H1 (cell line): Measurements from ENCODE around the gene RTN4RL2. TPM values are rescaled to one million over a fixed set of nuclear protein-coding genes. Genes with fewer than 3 reads are reported as not detected.

ENCODE experiments used
- CTCF ChIA-PET: fragments of 300-600 bp; sonication (Branson Sonifier 250); formaldehyde crosslinking; loops from one replicate; lab custom pipeline; 2021; ENCODE audit not compliant: partially characterized antibody; lab: Charles Lee
- POLR2A ChIA-PET: fragments of 300-600 bp; sonication (Branson Sonifier 250); formaldehyde crosslinking; loops from one replicate; lab custom pipeline; 2021; ENCODE audit warnings: inconsistent platforms; ENCODE audit not compliant: partially characterized antibody; lab: Charles Lee
- DNase-seq, 2 experiments: peaks; one replicate each; pipeline versions ENCODE4 v3.0.0 to v3.0.0-alpha.2; 2010 to 2022; ENCODE audit warnings: low spot score in 2 of 2, low read depth in 1 of 2, mixed read lengths in 1 of 2
- FAIRE-seq: peaks from 2 replicates; lab custom pipeline; 2011; peaks lifted over from hg19 to GRCh38; lab: Jason Lieb, UNC
- H2AFZ ChIP-seq: 2 replicates; pipeline ENCODE4 v1.8.1; 2012; ENCODE audit warnings: low read length, inconsistent platforms
- H2AK5ac ChIP-seq: 2 replicates; pipeline ENCODE4 v1.6.1; 2013; ENCODE audit warnings: low read depth, low read length
- H2BK120ac ChIP-seq: replicated peaks from 2 replicates; pipeline ENCODE3; 2013; ENCODE audit warnings: low read depth, low read length, inconsistent platforms
- H2BK12ac ChIP-seq: 2 replicates; pipeline ENCODE4 v1.6.1; 2013; ENCODE audit warnings: low read depth, low read length
- H2BK15ac ChIP-seq: 2 replicates; pipeline ENCODE4 v1.6.1; 2013; ENCODE audit warnings: low read length
- H2BK20ac ChIP-seq: 2 replicates; pipeline ENCODE4 v1.6.1; 2013; ENCODE audit warnings: low read length
- H2BK5ac ChIP-seq: 2 replicates; pipeline ENCODE4 v1.6.1; 2013; ENCODE audit warnings: low read depth, low read length
- H3K14ac ChIP-seq: 2 replicates; pipeline ENCODE4 v1.6.1; 2013; ENCODE audit warnings: inconsistent platforms; ENCODE audit not compliant: insufficient read length
- H3K18ac ChIP-seq: 2 replicates; pipeline ENCODE4 v1.6.1; 2013; ENCODE audit warnings: low read length; ENCODE audit errors: extremely low read depth
- H3K23ac ChIP-seq: 2 replicates; pipeline ENCODE4 v1.6.1; 2013; ENCODE audit warnings: inconsistent platforms; ENCODE audit not compliant: insufficient read length
- H3K23me2 ChIP-seq: 2 replicates; pipeline ENCODE4 v1.6.1; 2013; ENCODE audit warnings: low read depth, low read length
- H3K27ac ChIP-seq: 2 replicates; pipeline ENCODE4 v1.6.1; 2011; ENCODE audit warnings: low read depth, low read length, inconsistent platforms
- H3K27me3 ChIP-seq, 4 experiments: replicated peaks in 1 of 4; 1 replicate in 1 of 4; 2 replicates in 3 of 4; pipeline versions ENCODE4 v1.6.1 to v1.8.1; 2011 to 2013; ENCODE audit warnings: low read length in 3 of 4, mild to moderate bottlenecking in 3 of 4, inconsistent platforms in 2 of 4, mixed read lengths in 2 of 4, moderate library complexity in 1 of 4; ENCODE audit not compliant: control insufficient read depth in 3 of 4, insufficient read depth in 3 of 4; ENCODE audit errors: extremely low read depth in 1 of 4
- H3K36me3 ChIP-seq, 4 experiments: 2 replicates each; pipeline versions ENCODE4 v1.6.1 to v1.8.1; 2011 to 2013; ENCODE audit warnings: mild to moderate bottlenecking in 4 of 4, low read length in 3 of 4, moderate library complexity in 2 of 4, control low read depth in 1 of 4, inconsistent platforms in 1 of 4; ENCODE audit not compliant: insufficient read depth in 4 of 4, control insufficient read depth in 2 of 4
- H3K4ac ChIP-seq: replicated peaks from 2 replicates; pipeline ENCODE3; 2013; ENCODE audit warnings: low read length, low read depth, mixed read lengths, inconsistent platforms; ENCODE audit not compliant: insufficient read length
- H3K4me1 ChIP-seq, 4 experiments: replicated peaks in 1 of 4; 1 replicate in 1 of 4; 2 replicates in 3 of 4; pipeline versions ENCODE4 v1.6.1 to v1.8.1; 2011 to 2013; ENCODE audit warnings: low read length in 3 of 4, inconsistent platforms in 2 of 4, mixed read lengths in 1 of 4; ENCODE audit not compliant: insufficient read depth in 4 of 4, control insufficient read depth in 3 of 4
- H3K4me2 ChIP-seq, 2 experiments: 2 replicates each; pipeline versions ENCODE4 v1.6.1 to v1.8.1; 2011 to 2013; ENCODE audit warnings: low read depth in 2 of 2, low read length in 2 of 2, control low read depth in 1 of 2, inconsistent platforms in 1 of 2, mild to moderate bottlenecking in 1 of 2; ENCODE audit not compliant: insufficient read depth in 1 of 2
- H3K4me3 ChIP-seq, 4 experiments: fragments of 200-600, 300-600 bp in 1 of 4; sonication (generic), shearing (Covaris generic), sonication (Bioruptor Twin) in 1 of 4; 2 replicates each; pipeline versions ENCODE4 v1.5.1 to v1.8.1; 2011 to 2016; ENCODE audit warnings: low read length in 4 of 4, low read depth in 3 of 4, control low read depth in 2 of 4, inconsistent platforms in 2 of 4, mild to moderate bottlenecking in 2 of 4, mixed read lengths in 1 of 4, moderate library complexity in 1 of 4; ENCODE audit not compliant: insufficient read depth in 2 of 4; ENCODE audit errors: extremely low read depth in 1 of 4
- H3K56ac ChIP-seq: replicated peaks from 2 replicates; pipeline ENCODE3; 2013; ENCODE audit warnings: low read depth, mild to moderate bottlenecking, mixed read lengths, low read length, inconsistent platforms; ENCODE audit not compliant: insufficient read length
- H3K79me1 ChIP-seq: 2 replicates; pipeline ENCODE4 v1.6.1; 2013; ENCODE audit warnings: low read depth, low read length, control low read depth
- H3K79me2 ChIP-seq, 2 experiments: 2 replicates each; pipeline versions ENCODE4 v1.6.1 to v1.8.1; 2012 to 2013; ENCODE audit warnings: low read length in 2 of 2, mild to moderate bottlenecking in 2 of 2, inconsistent platforms in 1 of 2; ENCODE audit not compliant: insufficient read depth in 2 of 2, control insufficient read depth in 1 of 2
- H3K9ac ChIP-seq, 4 experiments: replicated peaks in 1 of 4; 1 replicate in 1 of 4; 2 replicates in 3 of 4; pipeline versions ENCODE4 v1.6.1 to v1.8.1; 2011 to 2013; ENCODE audit warnings: low read depth in 3 of 4, low read length in 3 of 4, control low read depth in 2 of 4, mild to moderate bottlenecking in 2 of 4, moderate library complexity in 2 of 4, inconsistent platforms in 1 of 4; ENCODE audit errors: extremely low read depth in 1 of 4
- H3K9me3 ChIP-seq, 2 experiments: 2 replicates each; pipeline versions ENCODE4 v1.6.1 to v1.8.1; 2012 to 2013; ENCODE audit warnings: mild to moderate bottlenecking in 2 of 2, moderate library complexity in 2 of 2, control low read depth in 1 of 2, inconsistent platforms in 1 of 2, low read depth in 1 of 2, low read length in 1 of 2, mixed read lengths in 1 of 2; ENCODE audit not compliant: insufficient read depth in 2 of 2
- H4K20me1 ChIP-seq, 2 experiments: replicated peaks in 1 of 2; 2 replicates each; pipeline versions ENCODE3 to v1.8.1; 2011 to 2013; ENCODE audit warnings: inconsistent platforms in 2 of 2, low read length in 2 of 2, mild to moderate bottlenecking in 1 of 2; ENCODE audit not compliant: insufficient read depth in 2 of 2, control insufficient read depth in 1 of 2
- H4K5ac ChIP-seq: 2 replicates; pipeline ENCODE4 v1.6.1; 2013; ENCODE audit warnings: low read length, low read depth, mixed read lengths, inconsistent platforms; ENCODE audit not compliant: insufficient read length
- H4K8ac ChIP-seq: 2 replicates; pipeline ENCODE4 v1.8.0; 2013; ENCODE audit warnings: mild to moderate bottlenecking, moderate library complexity, low read length, inconsistent platforms; ENCODE audit not compliant: insufficient read depth; ENCODE audit errors: extremely low read depth
- H4K91ac ChIP-seq: replicated peaks from 2 replicates; pipeline ENCODE3; 2013; ENCODE audit warnings: low read length, mixed read lengths, inconsistent platforms; ENCODE audit not compliant: insufficient read length
- SAP30 ChIP-seq: fragments of 300-600 bp; sonication (generic); IDR thresholded peaks from 2 replicates; pipeline ENCODE4 v1.7.1; 2012; ENCODE audit warnings: low read length, moderate library complexity, mild to moderate bottlenecking, inconsistent platforms; ENCODE audit not compliant: insufficient read depth, insufficient replicate concordance
- WGBS, 2 experiments: shearing (Covaris generic) in 1 of 2; methylation state at CpG; one replicate each; pipeline versions ENCODE4 v1.1.6 to v1.1.7; 2013 to 2015; ENCODE audit warnings: low lambda C conversion rate in 2 of 2, mixed read lengths in 2 of 2, inconsistent platforms in 1 of 2, low coverage in 1 of 2, missing lambda C conversion rate in 1 of 2; ENCODE audit not compliant: insufficient replicate concordance in 2 of 2, insufficient coverage in 1 of 2, insufficient read length in 1 of 2; ENCODE audit errors: extremely low coverage in 1 of 2, missing lambda C conversion rate in 1 of 2; 5-methylcytosine and 5-hydroxymethylcytosine counted together
- polyA plus RNA-seq, 7 experiments: library from polyadenylated mRNA; depleted of rRNA in 3 of 7; stranded (reverse) in 5 of 7; unstranded in 2 of 7; fragments of >200 nt in 5 of 7; fragments of 200-250 nt in 2 of 7; gene quantifications; 1 replicate in 5 of 7; 2 replicates in 1 of 7; 4 replicates in 1 of 7; pipeline versions ENCODE4 v1.2.1 to v1.2.3, GENCODE V29; 2011 to 2013; ENCODE audit warnings: missing spikeins in 2 of 7, mixed read lengths in 2 of 7
- total RNA-seq: library from RNA; stranded (reverse); fragmentation: NEBNext Ultra II Directional; extraction: Animal tissue kit (Norgen Biotek cat#: 25700); gene quantifications from 2 replicates; pipeline ENCODE4 v1.2.1, GENCODE V29; 2021

Gene RTN4RL2
- total and polyA plus RNA-seq, 2 of the 8 experiments (the other 6 are each of a cell fraction or from before 2014, with no cell fraction given), result 11.4 to 23.7 TPM

GRCh38 chr11:57425565-57426438 lies 34.5 kb upstream of the RTN4RL2 start:
- DNase-seq (no peak), FAIRE-seq (no peak)
- no peak overlapping the region for H2AK5ac ChIP-seq
- H3K23me2 ChIP-seq, result no peaks in the 10 kb centered on the region; the same call in 1 of the 2 replicates
- H2BK15ac ChIP-seq, result 0 out of 2 replicates have a peak overlapping the region, but pooled peaks have one; percentile 34
- peaks cover 0 to 16% (median 2%) of the 10 kb centered on the region in 4 experiments; a peak in 2 of 8 replicates for H3K36me3 ChIP-seq
- H2BK120ac ChIP-seq, result no peak overlapping the region
- H4K91ac ChIP-seq, result peak overlapping the region; percentile 39
- H3K14ac ChIP-seq, result no peak overlapping the region
- H3K4me3 ChIP-seq, result peak overlapping the region in 2 of 4 experiments; percentile 53 to 64; a peak in 4 of 8 replicates
- no peaks in the 10 kb centered on the region for H3K79me2 ChIP-seq
- H3K56ac ChIP-seq, result no peak overlapping the region
- no peak overlapping the region; a peak in 1 of 7 replicates for H3K9ac ChIP-seq
- POLR2A ChIA-PET, result interaction anchor here (1.0 to 1.3 kb wide), 3 partner anchors 10 to 58 kb away, joined by 3 to 5 read pairs (median 4); no protein-coding TSS in a partner anchor
- H3K27me3 ChIP-seq, result peaks cover 0 to 11% (median 3%) of the 10 kb centered on the region in 4 experiments; a peak in 5 of 7 replicates
- no peaks in the 10 kb centered on the region for H4K20me1 ChIP-seq
- H3K9me3 ChIP-seq, result no peaks in the 10 kb centered on the region
- H3K4ac ChIP-seq, result no peak overlapping the region
- no peak overlapping the region for H4K5ac ChIP-seq
- H3K4me2 ChIP-seq, result peak overlapping the region; percentile 71 to 84
- H3K79me1 ChIP-seq, result peaks cover 4% of the 10 kb centered on the region; the same call in 1 of the 2 replicates
- no peak overlapping the region for H2AFZ ChIP-seq
- H2BK5ac ChIP-seq, result no peak overlapping the region
- H3K23ac ChIP-seq, result no peak overlapping the region
- WGBS, 2 experiments, result 82% methylated on average over 15 of the region's 15 CpGs; no CpG with 5 or more reads in 1 of the 2 experiments
- H3K4me1 ChIP-seq, result peaks cover 0 to 19% (median 13%) of the 10 kb centered on the region in 4 experiments; a peak in 6 of 7 replicates
- H3K18ac ChIP-seq, result 0 out of 2 replicates have a peak overlapping the region, but pooled peaks have one; percentile 39
- H3K27ac ChIP-seq, result no peak overlapping the region
- no peak overlapping the region; the same call in 1 of the 2 replicates for H4K8ac ChIP-seq
- CTCF ChIA-PET, result interaction anchor here (0.7 to 10.1 kb wide), 7 partner anchors 8 to 102 kb away, joined by 3 to 68 read pairs (median 3); partner anchors contain the start of gene RTN4RL2
- peak overlapping the region; percentile 43; the same call in 1 of the 2 replicates for H2BK12ac ChIP-seq
- TF ChIP-seq SAP30, result no peak
- peak overlapping the region; percentile 27; the same call in 1 of the 2 replicates for H2BK20ac ChIP-seq
